Body of pancreas (tissue), 4 donors: ENCODE measurements around the gene FERD3L. TPM values are rescaled to one million over a fixed set of nuclear protein-coding genes. Genes with fewer than 3 reads are reported as not detected.

Experiments
- ATAC-seq: fragments of 150-250 bp; one replicate; pipeline ENCODE4 v1.9.1; 2016
- DNase-seq, 4 donors: peaks; one replicate each; pipeline ENCODE4 v3.0.0-alpha.2; 2019
- H3K27ac ChIP-seq, 4 donors: fragments of 200-600 bp; sonication (generic); 1 replicate in 3 of 4; 2 replicates in 1 of 4; pipeline versions ENCODE4 v1.5.1 to v1.6.1; 2016 to 2019; ENCODE audit warnings: mild to moderate bottlenecking in 1 of 4, mixed read lengths in 1 of 4, moderate library complexity in 1 of 4
- H3K27me3 ChIP-seq, 2 donors: fragments of 200-600 bp; sonication (generic); one replicate each; pipeline ENCODE4 v1.6.0; 2016; ENCODE audit warnings: mild to moderate bottlenecking in 1 of 2
- H3K36me3 ChIP-seq, 2 donors: fragments of 200-600 bp; sonication (generic); replicated peaks in 1 of 2; 2 replicates each; pipeline ENCODE4 v1.5.1; 2016; ENCODE audit warnings: low read depth in 2 of 2; ENCODE audit not compliant: insufficient read depth in 1 of 2
- H3K4me1 ChIP-seq: fragments of 200-600 bp; sonication (generic); one replicate; pipeline ENCODE4 v1.6.0; 2016
- H3K4me3 ChIP-seq, 2 donors: fragments of 200-600 bp; sonication (generic); 1 replicate in 1 of 2; 2 replicates in 1 of 2; pipeline ENCODE4 v1.5.1; 2016 to 2019
- H3K9me3 ChIP-seq, 3 donors: fragments of 200-600 bp; sonication (generic); 1 replicate in 2 of 3; 2 replicates in 1 of 3; pipeline ENCODE4 v1.5.1; 2016
- CTCF ChIP-seq, 7 experiments: fragments of 450-650 bp in 4 of 7; fragments of 200-600 bp in 3 of 7; sonication (generic) in 3 of 7; IDR thresholded peaks; one replicate each; pipeline ENCODE4 v1.5.1; 2016 to 2019; ENCODE audit warnings: antibody characterized with exemption in 7 of 7
- POLR2A ChIP-seq, 3 donors: fragments of 450-650 bp; IDR thresholded peaks; one replicate each; pipeline ENCODE4 v1.6.1; 2016; ENCODE audit warnings: antibody characterized with exemption in 3 of 3, mild to moderate bottlenecking in 2 of 3
- WGBS, 2 donors: methylation state at CpG; one replicate each; pipeline ENCODE4 v1.1.5; 2017; 5-methylcytosine and 5-hydroxymethylcytosine counted together
- intact Hi-C: fragments of 100-400 bp; cut with DNase I; formaldehyde crosslinking; loops from one replicate; pipeline ENCODE4 v1.15.1; 2023
- total RNA-seq, 2 donors: library from RNA; depleted of rRNA; stranded (reverse); fragments of >200 nt; gene quantifications; one replicate each; pipeline ENCODE4 v1.1.0, GENCODE V29; 2016

FERD3L gene
- total RNA-seq, 2 donors from 2014 or later: not detected

GRCh38 chr7:19101909-19102308 lies 43.3 kb downstream of the FERD3L start:
- Histone ChIP-seq H3K27me3 (peaks cover 0 to 14% of the 10 kb centered on the region in 2 donors), H3K36me3 (no peaks in the 10 kb centered on the region), H3K9me3 (no peaks in the 10 kb centered on the region), H3K27ac (no peak overlapping the region), H3K4me1 (peaks cover 12% of the 10 kb centered on the region), H3K4me3 (no peak overlapping the region)
- TF ChIP-seq CTCF (IDR thresholded peaks at IDR 0.05) (no peak), POLR2A (IDR thresholded peaks at IDR 0.05) (no peak)
- 36 to 45% methylated on average over 2 of the region's 2 CpGs for WGBS, 2 donors
- DNase-seq (no peak), ATAC-seq (no peak)
- intact Hi-C loops: no loop called here

GRCh38 chr7:19101472-19101871 lies 43.7 kb downstream of the FERD3L start:
- no peak for ATAC-seq
- Histone ChIP-seq H3K4me3 (no peak overlapping the region), H3K27me3 (peaks cover 0 to 10% of the 10 kb centered on the region in 2 donors), H3K36me3 (no peaks in the 10 kb centered on the region), H3K4me1 (peaks cover 7% of the 10 kb centered on the region), H3K9me3 (no peaks in the 10 kb centered on the region), H3K27ac (no peak overlapping the region)
- WGBS, 2 donors: 60 to 80% methylated on average over 1 of the region's 1 CpG
- intact Hi-C loops: no loop called here
- no peak for DNase-seq
- TF ChIP-seq POLR2A (IDR thresholded peaks at IDR 0.05) (no peak), CTCF (IDR thresholded peaks at IDR 0.05) (no peak)

- intact Hi-C loops: no loop called here
- no peak overlapping the region for H3K27ac ChIP-seq
- no peak overlapping the region for H3K4me3 ChIP-seq
- ATAC-seq (no peak), DNase-seq (no peak)
- H3K27me3 ChIP-seq: no peaks in the 10 kb centered on the region
- H3K36me3 ChIP-seq: no peaks in the 10 kb centered on the region
- no peaks in the 10 kb centered on the region for H3K9me3 ChIP-seq
- H3K4me1 ChIP-seq: no peaks in the 10 kb centered on the region
- 36 to 47% methylated on average over 2 of the region's 2 CpGs for WGBS, 2 donors
- TF ChIP-seq CTCF (IDR thresholded peaks at IDR 0.05): no peak
- no peak for TF ChIP-seq POLR2A (IDR thresholded peaks at IDR 0.05)
Measured at GRCh38 chr7:19099924-19100323, 45.3 kb downstream of the FERD3L start.

DNA sequence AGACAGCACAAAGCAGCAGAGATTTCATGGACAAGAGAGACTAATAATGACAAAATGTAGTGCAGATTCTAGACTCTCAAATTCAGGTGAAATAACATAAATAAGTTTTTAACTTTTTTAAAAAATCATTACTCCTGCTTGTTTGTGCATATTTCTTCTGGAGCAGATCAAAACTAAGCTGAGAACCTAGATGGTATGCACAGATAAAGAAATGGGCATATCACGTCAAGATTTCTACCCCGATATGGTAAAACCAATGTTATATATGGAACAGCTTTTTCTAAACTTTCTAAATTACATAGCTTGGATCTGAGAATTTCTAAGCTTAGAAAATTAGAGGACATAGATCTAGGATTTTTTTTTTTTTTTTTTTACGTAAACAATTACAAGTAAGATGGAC lies 46.0 kb downstream of the FERD3L start:
- Histone ChIP-seq H3K27ac (no peak overlapping the region), H3K4me3 (no peak overlapping the region), H3K9me3 (no peaks in the 10 kb centered on the region), H3K36me3 (no peaks in the 10 kb centered on the region), H3K4me1 (no peaks in the 10 kb centered on the region), H3K27me3 (no peaks in the 10 kb centered on the region)
- intact Hi-C loops: no loop called here
- ATAC-seq (no peak), DNase-seq (no peak)
- TF ChIP-seq CTCF (IDR thresholded peaks at IDR 0.05) (no peak), POLR2A (IDR thresholded peaks at IDR 0.05) (no peak)
- 68 to 80% methylated on average over 3 of the region's 3 CpGs for WGBS, 2 donors

- DNase-seq (no peak), ATAC-seq (no peak)
- intact Hi-C loops: no loop called here
- Histone ChIP-seq H3K27me3 (no peaks in the 10 kb centered on the region), H3K4me1 (no peaks in the 10 kb centered on the region), H3K9me3 (no peaks in the 10 kb centered on the region), H3K4me3 (no peak overlapping the region), H3K36me3 (no peaks in the 10 kb centered on the region), H3K27ac (no peak overlapping the region)
- TF ChIP-seq POLR2A (IDR thresholded peaks at IDR 0.05): no peak
- no peak for TF ChIP-seq CTCF (IDR thresholded peaks at IDR 0.05)
- WGBS, 2 donors: 56 to 58% methylated on average over 1 of the region's 1 CpG
Measured at GRCh38 chr7:19098510-19098909, 46.7 kb downstream of the FERD3L start.
